GM21619 (cell line): ENCODE measurements around the gene TSPAN5.
A peak's percentile ranks its signal among the peaks of the same experiment; 100 is the strongest.
"Not testable (repeated sequence)": the region's sequence is repeated elsewhere in the genome, so short reads cannot be mapped to it uniquely, and the experiment has no call there.

ENCODE experiments used
- ATAC-seq: cut with Tn5 transposase; IDR thresholded peaks from one replicate; pipeline ENCODE4 v1.9.1; 2021; ENCODE audit not compliant: unreplicated experiment

Gene TSPAN5

DNA sequence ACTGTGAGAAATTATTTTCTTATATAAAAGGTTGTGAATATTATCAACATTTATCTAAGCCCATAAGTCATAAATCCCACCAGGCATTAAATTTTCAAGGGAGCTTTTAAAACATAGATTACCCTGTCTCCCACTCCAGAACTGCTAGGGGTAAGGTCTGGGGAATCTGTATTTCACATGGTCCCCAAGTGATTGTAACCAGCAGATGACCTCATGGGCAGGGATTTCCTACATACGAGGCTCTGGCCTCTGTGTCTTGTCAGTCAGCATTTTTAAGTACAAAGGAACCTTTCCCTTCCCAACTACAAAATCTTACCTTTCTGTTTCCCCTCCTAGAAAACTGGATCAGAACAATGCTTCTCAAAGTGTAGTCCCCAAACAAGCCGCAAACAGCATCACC is 188.6 kb downstream of the TSPAN5 start:
- ATAC-seq: no peak

DNA sequence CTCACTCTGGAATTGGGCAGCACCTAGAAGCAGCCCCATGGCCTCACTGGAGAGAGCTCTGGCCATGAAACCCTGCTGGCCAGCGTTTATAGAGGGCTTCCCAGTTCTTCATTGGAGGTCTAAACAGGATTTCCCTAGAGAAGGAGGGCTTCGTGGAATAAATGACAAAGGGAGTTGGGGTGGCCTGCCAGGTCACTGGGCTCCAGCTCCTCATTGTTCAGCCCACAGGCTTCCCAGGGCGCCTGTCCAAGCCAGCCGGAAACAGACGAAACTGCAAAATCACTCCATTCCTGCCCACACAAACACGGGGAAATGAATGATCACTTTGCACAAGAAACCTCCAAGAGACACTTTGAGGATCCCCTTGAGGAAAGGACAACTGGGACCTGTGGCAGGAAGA is 189.7 kb downstream of the TSPAN5 start:
- no peak for ATAC-seq

DNA sequence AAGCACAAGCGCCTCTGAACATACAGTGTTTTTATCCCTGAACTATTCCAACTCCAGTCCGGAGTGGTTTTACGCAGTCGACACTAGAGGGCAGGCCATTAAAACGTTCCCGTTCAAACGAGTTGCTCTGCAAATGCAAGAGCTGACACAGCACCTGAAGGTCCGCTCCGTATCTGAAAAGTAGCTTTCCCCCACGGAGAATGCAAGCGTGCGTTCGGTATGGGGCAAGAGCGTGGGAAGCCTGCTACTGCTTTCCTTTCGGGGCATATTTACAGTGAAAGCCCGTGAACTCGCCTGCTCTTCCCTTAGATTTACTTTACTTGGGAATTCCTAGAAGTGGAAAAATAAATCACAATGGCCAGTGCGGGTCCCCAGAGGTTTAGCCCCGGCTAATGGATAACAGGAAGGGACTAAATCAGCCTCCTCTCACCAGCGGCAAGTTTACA is 190.8 kb downstream of the TSPAN5 start:
- ATAC-seq: peak; percentile 98

DNA sequence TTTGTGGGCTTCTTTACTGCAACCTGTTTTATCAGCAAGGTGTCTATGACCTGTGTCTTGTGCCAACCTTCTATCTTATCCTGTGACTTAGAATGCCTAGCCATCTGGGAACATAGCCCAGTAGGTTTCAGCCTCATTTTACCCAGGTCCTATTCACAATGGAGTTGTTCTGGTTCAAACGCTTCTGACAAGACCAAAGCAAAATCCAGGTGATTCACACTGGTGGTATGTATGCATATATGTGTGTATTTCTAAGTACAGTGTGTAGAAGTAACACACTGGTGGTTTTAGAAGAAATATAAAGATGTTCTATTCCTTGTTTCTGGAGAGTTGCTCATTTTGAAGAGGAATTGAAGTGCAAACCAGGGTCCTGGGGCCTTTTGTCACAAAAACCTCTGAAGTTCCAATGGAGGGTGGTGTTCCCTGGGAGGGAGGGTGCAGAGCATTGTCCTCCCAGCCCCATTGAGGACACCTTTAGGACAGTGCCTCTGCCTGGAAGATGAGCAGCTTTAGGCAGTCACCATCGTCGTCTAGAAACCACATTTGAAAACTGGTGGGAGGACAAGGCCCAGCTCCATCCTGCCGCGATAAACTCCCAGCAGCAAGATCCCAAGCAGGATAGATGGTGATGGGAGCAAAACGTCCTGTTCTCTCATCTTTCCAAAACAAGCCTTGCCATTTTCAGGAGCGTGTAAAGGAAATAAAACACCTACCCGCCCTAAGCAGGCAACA is 191.4 kb downstream of the TSPAN5 start:
- no peak for ATAC-seq

DNA sequence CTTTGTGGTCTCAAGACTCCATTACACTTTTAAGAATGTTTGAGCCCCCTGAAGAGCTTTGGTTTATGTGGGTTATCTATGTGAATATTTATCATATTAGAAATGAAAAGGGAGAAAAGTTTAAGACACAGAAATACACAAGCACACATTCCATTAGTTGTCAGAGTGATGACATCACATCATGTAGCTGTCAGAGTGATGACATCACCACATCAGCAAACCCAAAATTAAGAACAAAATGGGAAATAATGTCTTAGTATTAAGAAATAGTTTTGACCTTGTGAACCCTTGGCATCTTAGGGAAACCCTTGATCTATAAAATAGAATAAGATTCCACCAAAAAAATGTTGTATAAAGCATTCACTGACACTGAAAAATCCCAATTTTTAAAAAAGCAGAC is 195.9 kb downstream of the TSPAN5 start:
- ATAC-seq: no peak

DNA sequence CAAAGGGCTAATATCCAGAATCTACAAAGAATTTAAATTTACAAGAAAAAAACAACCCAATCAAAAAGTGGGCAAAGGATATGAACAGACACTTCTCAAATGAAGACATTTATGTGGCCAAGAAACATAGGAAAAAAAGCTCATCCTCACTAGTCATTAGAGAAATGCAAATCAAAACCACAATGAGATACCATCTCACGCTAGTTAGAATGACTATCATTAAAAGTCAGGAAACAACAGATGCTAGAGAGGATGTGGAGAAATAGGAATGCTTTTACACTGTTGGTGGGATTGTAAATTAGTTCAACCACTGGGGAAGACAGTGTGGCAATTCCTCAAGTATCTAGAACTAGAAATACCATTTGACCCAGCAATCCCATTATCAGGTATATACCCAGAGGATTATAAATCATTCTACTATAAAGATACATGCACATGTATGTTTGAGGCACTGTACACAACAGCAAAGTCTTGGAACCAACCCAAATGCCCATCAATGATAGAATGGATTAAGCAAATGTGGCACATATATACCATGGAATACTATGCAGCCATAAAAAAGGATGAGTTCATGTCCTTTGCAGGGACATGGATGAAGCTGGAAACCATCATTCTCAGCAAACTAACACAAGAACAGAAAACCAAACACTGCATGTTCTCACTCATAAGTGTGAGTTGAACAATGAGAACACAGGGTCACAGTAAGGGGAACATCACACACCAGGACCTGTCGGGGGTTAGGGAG is 197.1 kb downstream of the TSPAN5 start:
- not testable (repeated sequence) for ATAC-seq

DNA sequence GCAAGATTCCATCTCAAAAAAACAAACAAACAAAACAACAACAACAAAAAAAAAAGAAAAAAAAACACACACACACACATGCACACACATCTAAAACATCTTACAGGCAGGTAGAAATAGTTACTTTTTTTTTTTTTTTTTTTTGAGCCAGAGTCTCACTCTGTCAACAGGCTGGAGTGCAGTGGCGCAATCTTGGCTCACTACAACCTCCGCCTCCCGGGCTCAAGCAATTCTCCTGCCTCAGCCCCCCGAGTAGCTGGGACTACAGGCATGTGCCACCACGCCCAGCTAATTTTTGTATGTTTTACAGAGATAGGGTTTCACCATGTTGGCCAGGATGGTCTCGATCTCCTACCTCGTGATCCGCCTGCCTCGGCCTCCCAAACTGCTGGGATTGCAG is 201.0 kb downstream of the TSPAN5 start:
- ATAC-seq: not testable (repeated sequence)

DNA sequence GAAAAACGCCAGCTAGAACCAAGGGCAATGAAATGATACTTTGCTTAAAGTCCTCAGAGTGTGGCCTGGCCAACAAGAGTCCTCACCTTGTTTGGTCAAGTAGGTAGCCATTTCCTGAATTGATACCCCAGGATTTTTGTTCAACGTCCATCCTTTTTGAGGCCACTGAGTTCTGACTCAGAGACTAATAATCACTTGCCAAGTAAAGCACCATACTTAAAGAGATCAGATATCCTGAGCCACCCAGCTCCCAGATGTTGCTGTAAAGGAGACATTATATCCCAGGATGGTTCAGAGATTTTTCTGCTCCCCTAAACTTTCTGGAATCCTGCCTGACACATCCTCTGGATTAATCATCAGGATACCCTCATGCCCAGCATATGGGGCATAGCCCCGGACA is 206.3 kb downstream of the TSPAN5 start:
- ATAC-seq: no peak

DNA sequence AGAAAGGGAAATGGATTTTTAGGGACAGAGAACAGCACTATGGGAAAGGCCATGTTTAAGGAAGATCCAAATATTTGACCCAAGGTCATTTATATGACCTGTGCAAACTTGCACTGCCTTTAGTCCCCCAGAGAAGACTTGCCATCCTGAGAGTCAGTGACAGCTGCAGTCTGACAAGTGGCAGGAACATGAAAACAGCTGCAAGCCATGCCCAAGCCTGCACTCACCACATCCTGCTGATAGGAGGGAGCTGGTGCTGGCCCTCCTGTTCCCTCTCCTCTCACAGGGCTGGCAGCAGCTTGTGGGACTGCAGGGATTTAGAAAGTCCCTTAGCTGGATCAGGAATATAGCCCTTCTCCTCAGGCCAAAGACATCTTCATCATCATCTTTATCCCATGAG is 209.5 kb downstream of the TSPAN5 start:
- ATAC-seq: peak; percentile 35

DNA sequence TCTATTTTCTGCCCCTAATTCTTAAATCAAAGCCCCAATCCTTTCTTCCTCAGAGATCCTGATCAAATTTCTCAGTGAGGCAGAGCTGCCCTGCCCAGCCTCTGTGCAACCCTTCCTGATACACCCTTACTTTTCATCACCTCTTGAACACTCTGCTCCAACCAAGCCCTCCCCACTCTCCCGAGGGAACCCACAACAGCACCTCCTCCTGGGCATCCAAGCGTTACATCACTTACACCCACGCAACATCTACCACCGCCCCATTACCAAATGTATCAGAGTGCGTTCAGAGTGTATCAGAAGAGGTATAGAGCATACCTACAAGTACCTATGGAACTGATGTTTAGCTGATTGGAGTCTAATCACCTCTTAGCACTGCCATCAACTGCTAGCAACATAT is 210.8 kb downstream of the TSPAN5 start:
- no peak for ATAC-seq

DNA sequence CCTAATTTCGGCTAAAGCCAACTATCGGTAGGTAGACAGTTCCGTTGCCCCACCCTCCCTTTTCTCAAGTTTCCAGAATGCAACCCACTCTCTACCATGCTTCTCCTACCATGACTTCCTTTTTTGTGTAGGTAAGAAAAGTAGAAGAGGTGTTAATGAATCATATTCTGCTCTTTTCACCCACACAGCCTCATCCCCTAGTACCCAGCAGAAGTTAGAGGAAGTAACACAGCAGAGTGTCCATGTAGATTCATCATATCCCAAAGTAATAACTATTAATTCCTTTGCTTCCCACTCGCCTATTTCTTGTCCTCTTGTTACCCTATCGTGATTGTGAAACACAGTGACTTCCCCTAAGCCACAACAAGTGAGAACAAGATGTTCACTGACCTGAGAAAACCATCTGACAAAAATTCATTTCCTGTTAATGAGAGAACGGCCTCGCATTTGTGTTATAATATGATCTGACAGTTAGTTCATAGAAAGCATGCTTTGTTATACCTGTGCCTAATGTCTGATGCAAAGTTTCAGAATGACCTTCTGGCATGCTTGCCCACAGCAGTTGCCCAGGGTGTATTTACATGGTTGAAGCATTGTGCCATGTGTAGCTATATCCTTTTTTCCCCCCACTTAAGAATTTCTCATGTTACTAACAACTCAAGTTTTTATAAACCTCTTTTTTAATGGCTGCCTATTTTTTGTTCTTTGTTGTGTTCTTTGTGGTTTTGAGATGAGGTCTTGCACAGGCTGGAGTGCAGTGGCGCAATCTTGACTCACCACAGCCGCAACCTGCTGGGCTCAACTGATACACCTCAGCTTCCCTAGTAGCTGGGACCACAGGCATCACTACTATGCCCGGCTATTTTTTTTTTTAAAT is 211.7 kb downstream of the TSPAN5 start:
- ATAC-seq: peak; percentile 76

DNA sequence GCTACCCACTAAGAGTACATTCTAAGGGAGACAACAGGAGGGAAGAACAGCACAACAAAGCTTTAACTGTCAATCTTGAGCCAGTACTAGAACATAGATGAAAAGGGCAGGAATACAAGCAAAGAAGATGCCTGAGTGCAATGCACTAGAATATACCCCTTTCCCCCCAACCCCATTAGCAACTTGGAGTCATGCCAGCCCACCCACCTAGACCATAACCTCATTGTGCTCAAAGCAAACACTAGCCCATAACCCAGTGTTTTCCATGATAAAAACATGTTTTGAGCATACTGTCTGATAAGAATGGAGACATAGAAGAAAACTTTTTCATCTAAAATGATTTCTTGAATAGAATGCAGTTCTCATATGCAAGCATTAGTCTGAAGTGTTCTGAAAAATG is 214.0 kb downstream of the TSPAN5 start:
- ATAC-seq: no peak

DNA sequence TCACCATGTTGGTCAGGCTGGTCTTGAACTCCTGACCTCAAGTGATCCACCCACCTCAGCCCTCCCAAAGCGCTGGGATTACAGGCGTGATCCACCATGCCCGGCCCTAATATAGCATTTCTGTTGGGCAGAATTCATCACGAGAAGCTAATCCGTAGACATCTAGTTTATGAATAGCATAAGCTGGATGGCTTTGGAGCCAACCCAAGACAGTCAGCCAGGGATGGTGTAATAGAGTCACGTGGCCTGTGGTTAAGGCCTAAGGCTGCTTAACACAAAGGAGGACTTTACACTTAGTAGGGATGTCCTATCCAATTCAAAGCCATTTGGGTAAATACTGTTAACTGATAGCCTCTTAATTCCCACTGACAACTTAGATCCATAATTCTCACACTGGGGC is 223.6 kb downstream of the TSPAN5 start:
- ATAC-seq: no peak

DNA sequence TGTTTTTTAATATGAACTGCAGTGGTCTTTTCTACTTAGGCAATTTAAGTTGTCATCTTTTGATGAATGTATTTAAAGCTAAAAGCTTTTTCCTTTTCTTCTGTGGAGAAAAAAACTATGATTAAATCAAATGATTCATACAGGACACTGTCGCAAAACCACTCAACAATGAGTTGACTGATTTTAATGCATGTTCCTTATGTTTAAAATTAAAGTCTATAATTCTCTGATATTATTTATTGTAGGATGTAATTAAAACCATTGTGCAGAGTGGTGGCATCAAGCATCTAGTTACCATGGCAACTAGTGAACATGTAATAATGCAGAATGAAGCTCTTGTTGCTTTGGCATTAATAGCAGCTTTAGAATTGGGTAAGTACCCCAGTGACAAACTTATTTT is 224.7 kb downstream of the TSPAN5 start:
- ATAC-seq: no peak

DNA sequence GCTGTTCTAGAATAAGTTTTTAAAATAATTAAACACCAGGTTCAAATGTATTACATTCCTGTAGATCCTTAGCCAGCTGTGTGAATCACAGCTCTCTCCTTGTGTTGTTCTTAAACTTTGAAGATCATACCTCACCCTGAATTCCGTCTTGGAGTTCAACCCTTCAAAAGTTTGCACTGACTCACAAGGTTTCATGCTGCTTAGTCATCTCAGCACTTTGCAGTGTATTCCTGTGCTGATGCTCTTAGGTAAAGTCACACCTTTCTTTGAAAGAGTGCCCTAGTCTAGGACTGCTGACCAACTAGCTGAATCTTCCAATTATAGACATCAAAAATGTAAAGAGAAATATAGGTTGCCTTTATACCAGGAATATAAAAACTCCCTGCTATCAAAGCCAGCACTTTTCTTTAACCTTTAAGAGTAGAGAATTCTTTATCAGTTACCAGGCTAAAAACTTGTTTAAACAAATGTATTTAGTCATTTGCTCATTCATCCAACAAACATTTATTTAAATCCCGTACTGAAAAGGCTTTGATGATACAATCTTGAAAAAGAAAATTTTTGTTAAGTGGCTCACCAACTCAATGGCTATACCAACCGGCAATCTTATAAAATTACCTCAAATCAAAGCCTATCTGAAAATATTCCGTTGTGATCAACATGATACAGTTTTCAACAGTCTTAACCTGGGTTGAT is 227.6 kb downstream of the TSPAN5 start:
- no peak for ATAC-seq

DNA sequence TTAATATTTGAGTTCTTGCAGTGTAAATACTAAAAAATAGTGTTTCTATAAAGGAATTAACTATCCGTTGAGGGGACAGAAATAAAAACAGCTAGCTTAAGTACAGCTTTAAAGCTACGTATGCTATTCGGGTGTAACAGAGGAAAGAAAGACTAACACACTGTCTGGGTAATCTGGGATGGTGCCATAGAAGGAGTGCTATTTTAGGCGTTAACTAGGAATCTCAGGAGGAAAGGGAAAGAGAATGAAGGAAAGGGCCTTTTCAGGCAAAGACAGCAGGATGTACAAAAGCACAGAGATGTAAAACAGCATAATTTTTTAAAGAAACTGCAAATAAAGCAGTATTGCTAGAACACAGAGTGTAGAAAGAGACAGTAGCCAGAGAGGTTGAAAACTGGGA is 235.4 kb downstream of the TSPAN5 start:
- no peak for ATAC-seq

DNA sequence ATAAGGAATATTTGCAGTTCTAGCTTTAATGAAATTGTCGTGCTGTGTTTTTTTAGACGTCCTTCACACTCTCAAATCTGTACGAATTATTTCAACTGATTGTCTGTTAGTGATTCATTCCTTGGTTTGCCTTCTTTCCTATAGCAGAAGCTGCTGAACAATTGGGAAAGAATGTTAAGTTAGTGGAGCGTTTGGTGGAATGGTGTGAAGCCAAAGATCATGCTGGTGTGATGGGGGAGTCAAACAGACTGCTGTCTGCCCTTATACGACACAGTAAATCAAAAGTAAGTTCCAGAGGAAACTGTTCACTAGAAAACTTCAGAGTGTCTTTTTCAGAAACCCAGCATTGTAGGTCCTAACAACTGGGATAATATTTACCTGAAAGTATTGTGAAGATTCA is 237.3 kb downstream of the TSPAN5 start:
- no peak for ATAC-seq
